GM12878 (cell line): Measurements from ENCODE around the gene CD3E. TPM values are rescaled to one million over a fixed set of nuclear protein-coding genes. Genes with fewer than 3 reads are reported as not detected.

Source experiments
- ATAC-seq: fragments of 200-7000 bp; cut with Tn5 transposase; 3 replicates; pipeline ENCODE4 v1.9.1; 2020; ENCODE audit warnings: mild to moderate bottlenecking, moderate library complexity
- BruUV-seq: library from RNA; stranded (reverse); fragments of 400-500 nt; replicated peaks from 2 replicates; lab custom pipeline; 2021; lab: Mats Ljungman, UMichigan
- CTCF ChIA-PET: fragments of 300-600 bp; sonication (Branson Sonifier 250); formaldehyde crosslinking; extraction: SDS; loops from one replicate; lab custom pipeline; 2021; ENCODE audit warnings: inconsistent platforms; lab: Yijun Ruan, JAX
- POLR2A ChIA-PET: fragments of 350-600 bp; formaldehyde crosslinking; extraction: SDS; loops from one replicate; lab custom pipeline; 2021; ENCODE audit warnings: inconsistent platforms; lab: Charles Lee
- RAD21 ChIA-PET: fragments of 300-600 bp; sonication (Branson Sonifier 250); formaldehyde crosslinking; loops from one replicate; lab custom pipeline; 2023; ENCODE audit warnings: antibody characterized with exemption; ENCODE audit not compliant: unreplicated experiment; lab: Charles Lee
- SMC1A ChIA-PET: fragments of 300-600 bp; sonication (Branson Sonifier 250); formaldehyde crosslinking; loops from one replicate; lab custom pipeline; 2023; ENCODE audit not compliant: unreplicated experiment, uncharacterized antibody; lab: Charles Lee
- DNase-seq: peaks from one replicate; pipeline ENCODE4 v3.0.0-alpha.2; 2011; ENCODE audit warnings: low read depth, low spot score
- FAIRE-seq: peaks from 3 replicates; lab custom pipeline; 2011; peaks lifted over from hg19 to GRCh38; lab: Jason Lieb, UNC
- H2AFZ ChIP-seq: 2 replicates; pipeline ENCODE4 v1.6.0; 2011; ENCODE audit warnings: low read depth, low read length, control low read depth; ENCODE audit not compliant: control insufficient read depth
- H3K27ac ChIP-seq: 2 replicates; pipeline ENCODE4 v1.5.1; 2011; ENCODE audit warnings: control low read depth; ENCODE audit not compliant: control insufficient read depth, insufficient read depth
- H3K27me3 ChIP-seq, 2 experiments: replicated peaks in 1 of 2; 2 replicates each; pipeline versions ENCODE4 v1.6.0 to v1.6.1; 2011; ENCODE audit warnings: low read length in 1 of 2; ENCODE audit not compliant: control insufficient read depth in 2 of 2, insufficient read depth in 2 of 2
- H3K36me3 ChIP-seq, 2 experiments: 2 replicates each; pipeline ENCODE4 v1.5.1; 2011; ENCODE audit warnings: low read length in 1 of 2; ENCODE audit not compliant: control insufficient read depth in 2 of 2, insufficient read depth in 2 of 2
- H3K4me1 ChIP-seq: 2 replicates; pipeline ENCODE4 v1.6.1; 2011; ENCODE audit warnings: mild to moderate bottlenecking, low read length, moderate library complexity, mixed read lengths; ENCODE audit not compliant: control insufficient read depth, insufficient read depth
- H3K4me2 ChIP-seq: 2 replicates; pipeline ENCODE4 v1.6.0; 2011; ENCODE audit warnings: control low read depth; ENCODE audit not compliant: control insufficient read depth, insufficient read depth
- H3K4me3 ChIP-seq: fragments of 200-600 bp; sonication (generic); 2 replicates; pipeline ENCODE4 v1.5.1; 2016
- H3K79me2 ChIP-seq: 2 replicates; pipeline ENCODE4 v1.6.0; 2011; ENCODE audit warnings: low read length; ENCODE audit not compliant: control insufficient read depth, insufficient read depth
- H3K9ac ChIP-seq: 2 replicates; pipeline ENCODE4 v1.8.0; 2011; ENCODE audit warnings: low read length, control low read depth, mixed read lengths; ENCODE audit not compliant: control insufficient read depth, insufficient read depth
- H3K9me3 ChIP-seq: replicated peaks from 3 replicates; pipeline ENCODE4 v1.5.1; 2011; ENCODE audit warnings: mild to moderate bottlenecking, low read length; ENCODE audit not compliant: control insufficient read depth, insufficient read depth
- H4K20me1 ChIP-seq: 2 replicates; pipeline ENCODE4 v1.6.0; 2011; ENCODE audit not compliant: control insufficient read depth, insufficient read depth
- BCLAF1 ChIP-seq: fragments of 450-650 bp; IDR thresholded peaks from 2 replicates; pipeline ENCODE4 v1.6.1; 2017; ENCODE audit warnings: antibody characterized with exemption, mild to moderate bottlenecking, moderate library complexity
- CHD1 ChIP-seq: IDR thresholded peaks from 2 replicates; pipeline ENCODE4 v1.6.1; 2012; ENCODE audit warnings: low read depth, low read length, improper control_type of control experiment
- GATAD2B ChIP-seq: fragments of 450-650 bp; conservative IDR thresholded peaks from 2 replicates; pipeline ENCODE4 v1.6.1; 2017; ENCODE audit warnings: low read depth, mild to moderate bottlenecking, moderate library complexity
- HSF1 ChIP-seq: fragments of 150-350 bp; IDR thresholded peaks from 2 replicates; pipeline ENCODE4 v1.6.1; 2014; ENCODE audit warnings: mild to moderate bottlenecking, low read depth, low read length
- NBN ChIP-seq: fragments of 450-650 bp; IDR thresholded peaks from 2 replicates; pipeline ENCODE4 v1.6.1; 2016
- NR2C1 ChIP-seq: fragments of 450-650 bp; IDR thresholded peaks from 2 replicates; pipeline ENCODE4 v1.6.1; 2017; ENCODE audit warnings: antibody characterized with exemption, mild to moderate bottlenecking, moderate library complexity
- PBX3 ChIP-seq: IDR thresholded peaks from 2 replicates; pipeline ENCODE4 v1.6.1; 2011; ENCODE audit warnings: mild to moderate bottlenecking, low read depth, low read length, moderate library complexity; ENCODE audit not compliant: insufficient replicate concordance
- POLR2AphosphoS2 ChIP-seq: IDR thresholded peaks from 2 replicates; pipeline ENCODE4 v1.6.1; 2011; ENCODE audit warnings: low read depth, mild to moderate bottlenecking, low read length, improper control_type of control experiment, moderate library complexity
- RELA ChIP-seq: fragments of 450-650 bp; IDR thresholded peaks from 2 replicates; pipeline ENCODE4 v1.8.0; 2014; ENCODE audit warnings: borderline replicate concordance; ENCODE audit not compliant: partially characterized antibody
- ZNF217 ChIP-seq: fragments of 450-650 bp; IDR thresholded peaks from 2 replicates; pipeline ENCODE4 v1.6.1; 2017; ENCODE audit warnings: antibody characterized with exemption, mild to moderate bottlenecking
- ZNF384 ChIP-seq: IDR thresholded peaks from 2 replicates; pipeline ENCODE4 v1.6.1; 2012; ENCODE audit warnings: low read depth, mild to moderate bottlenecking, low read length, improper control_type of control experiment, borderline replicate concordance
- WGBS: methylation state at CpG from one replicate; pipeline ENCODE4 v1.1.6; 2016; ENCODE audit warnings: low lambda C conversion rate; ENCODE audit not compliant: insufficient replicate concordance, insufficient coverage; ENCODE audit errors: missing lambda C conversion rate; 5-methylcytosine and 5-hydroxymethylcytosine counted together
- in situ Hi-C: fragments of 300-500 bp; cut with MboI; formaldehyde crosslinking; loops from 9 replicates; pipeline ENCODE4 v1.14.3; 2018; ENCODE audit warnings: mixed read lengths
- intact Hi-C: fragments of 100-400 bp; cut with micrococcal nuclease; formaldehyde crosslinking; loops from one replicate; pipeline ENCODE4 v1.14.2; 2022; ENCODE audit not compliant: unreplicated experiment
- polyA plus RNA-seq, 11 experiments: library from polyadenylated mRNA; depleted of rRNA in 4 of 11; unstranded in 6 of 11; stranded (reverse) in 5 of 11; fragments of >200 nt; fragmentation: Nextera tagmentation in 4 of 11; fragmentation: Illumina TruSeq in 1 of 11; extraction: Ambion mirVana in 4 of 11; extraction: Trizol in 1 of 11; gene quantifications; 1 replicate in 1 of 11; 2 replicates in 10 of 11; pipeline versions ENCODE4 v1.2.1 to v1.2.3, GENCODE V29; 2011 to 2016; ENCODE audit warnings: inconsistent platforms in 2 of 11, missing spikeins in 2 of 11, low read depth in 1 of 11
- total RNA-seq, 4 experiments: library from RNA; depleted of rRNA in 3 of 4; stranded (reverse); fragments of >200 nt in 3 of 4; fragmentation: Illumina TruSeq in 1 of 4; extraction: Trizol in 1 of 4; gene quantifications; 2 replicates each; pipeline versions ENCODE4 v1.2.1 to v1.2.3, GENCODE V29; 2013 to 2021
- TF ChIP-seq, protein P1 (sequence below): IDR thresholded peaks from 2 replicates; pipeline ENCODE4 v1.6.1; 2011; ENCODE audit warnings: borderline replicate concordance, low read depth, mild to moderate bottlenecking, moderate library complexity, low read length; ENCODE audit not compliant: insufficient read depth, poor library complexity, severe bottlenecking

Gene CD3E
- total and polyA plus RNA-seq, 10 of the 15 experiments (the other 5 are each of a cell fraction or from before 2014, with no cell fraction given) = 0.10 to 17.3 (median 3.8) TPM

GRCh38 chr11:118312328-118312727 lies 7.8 kb downstream of the CD3E start:
- SMC1A ChIA-PET = interaction anchor here (1.1 to 1.6 kb wide), 9 partner anchors 9 to 141 kb away, joined by 3 to 7 read pairs (median 3); no protein-coding TSS in a partner anchor
- DNase-seq (no peak), FAIRE-seq (no peak), ATAC-seq (no peak)
- no peak overlapping the region for H3K27ac ChIP-seq
- no peak overlapping the region for H3K9ac ChIP-seq
- RAD21 ChIA-PET = interaction anchor here (3.6 kb wide), 1 partner anchor 114 kb away, joined by 17 read pairs; no protein-coding TSS in a partner anchor
- H4K20me1 ChIP-seq = no peaks in the 10 kb centered on the region
- no peaks in the 10 kb centered on the region; the same call in 2 of the 3 replicates for H3K9me3 ChIP-seq
- CTCF ChIA-PET = interaction anchor here (0.6 to 2.0 kb wide), 9 partner anchors 11 to 140 kb away, joined by 3 to 12 read pairs (median 4); no protein-coding TSS in a partner anchor
- no peaks in the 10 kb centered on the region for H3K27me3 ChIP-seq
- H3K79me2 ChIP-seq = no peaks in the 10 kb centered on the region
- no peaks in the 10 kb centered on the region for H3K36me3 ChIP-seq
- BruUV-seq = no TSS peak
- TF ChIP-seq POLR2AphosphoS2 (no peak), GATAD2B (no peak), RELA (no peak), HSF1 (no peak), BCLAF1 (no peak), NR2C1 (no peak), ZNF384 (no peak), ZNF217 (no peak), CHD1 (no peak), PBX3 (no peak), NBN (no peak)
- TF ChIP-seq, protein P1, sequence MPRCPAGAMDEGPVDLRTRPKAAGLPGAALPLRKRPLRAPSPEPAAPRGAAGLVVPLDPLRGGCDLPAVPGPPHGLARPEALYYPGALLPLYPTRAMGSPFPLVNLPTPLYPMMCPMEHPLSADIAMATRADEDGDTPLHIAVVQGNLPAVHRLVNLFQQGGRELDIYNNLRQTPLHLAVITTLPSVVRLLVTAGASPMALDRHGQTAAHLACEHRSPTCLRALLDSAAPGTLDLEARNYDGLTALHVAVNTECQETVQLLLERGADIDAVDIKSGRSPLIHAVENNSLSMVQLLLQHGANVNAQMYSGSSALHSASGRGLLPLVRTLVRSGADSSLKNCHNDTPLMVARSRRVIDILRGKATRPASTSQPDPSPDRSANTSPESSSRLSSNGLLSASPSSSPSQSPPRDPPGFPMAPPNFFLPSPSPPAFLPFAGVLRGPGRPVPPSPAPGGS = no peak
- TF ChIP-seq, all 136 proteins: peak for 0
- 49% methylated on average over 2 of the region's 2 CpGs for WGBS
- no peak overlapping the region for H2AFZ ChIP-seq
- intact Hi-C loops = no loop called here
- POLR2A ChIA-PET = no interaction called here
- in situ Hi-C loops = no loop called here
- no peak overlapping the region for H3K4me3 ChIP-seq
- no peak overlapping the region for H3K4me2 ChIP-seq
- H3K4me1 ChIP-seq = peaks cover 13% of the 10 kb centered on the region
